Endothelial cell of hepatic sinusoid (primary cell): ENCODE data around the gene TXNDC8.
"Not testable (repeated sequence)": the region's sequence is repeated elsewhere in the genome, so short reads cannot be mapped to it uniquely, and the experiment has no call there.

Experiments
- in situ Hi-C: cut with HindIII; loops from 2 replicates; pipeline ENCODE4 v1.10.0; 2017; ENCODE audit warnings: low sequenced_read_pairs

TXNDC8 gene

GRCh38 chr9:110337727-110338126, at the start of gene TXNDC8:
TXNDC8 (minus strand) TSS chr9:110337863.
- in situ Hi-C loops, result no loop called here

GRCh38 chr9:110383491-110383890, 45.8 kb upstream of the TXNDC8 start:
- in situ Hi-C loops, result no loop called here

- in situ Hi-C loops, result no loop called here
These were observed 45.1 kb upstream of the TXNDC8 start for GRCh38 chr9:110382731-110383130.

GRCh38 chr9:110371411-110372007, 33.8 kb upstream of the TXNDC8 start:
- in situ Hi-C loops, result no loop called here

- in situ Hi-C loops, result no loop called here
These were observed 32.7 kb upstream of the TXNDC8 start for GRCh38 chr9:110370315-110370714.

- in situ Hi-C loops, result no loop called here
These were observed 26.8 kb upstream of the TXNDC8 start for GRCh38 chr9:110364451-110364850.

GRCh38 chr9:110358992-110359391, 21.3 kb upstream of the TXNDC8 start:
- in situ Hi-C loops, result not testable (repeated sequence)

GRCh38 chr9:110357505-110357904, 19.8 kb upstream of the TXNDC8 start:
- in situ Hi-C loops, result no loop called here

GRCh38 chr9:110356639-110357395, 19.2 kb upstream of the TXNDC8 start:
- in situ Hi-C loops, result no loop called here

- in situ Hi-C loops, result no loop called here
These were observed 18.2 kb upstream of the TXNDC8 start for GRCh38 chr9:110355911-110356310.

- in situ Hi-C loops, result no loop called here
These were observed 13.4 kb upstream of the TXNDC8 start for GRCh38 chr9:110351009-110351467.

- in situ Hi-C loops, result no loop called here
These were observed 8.7 kb upstream of the TXNDC8 start for GRCh38 chr9:110346325-110346724.

- in situ Hi-C loops, result no loop called here
These were observed 7.2 kb upstream of the TXNDC8 start for GRCh38 chr9:110344821-110345220.

GRCh38 chr9:110343551-110343950, 5.9 kb upstream of the TXNDC8 start:
- in situ Hi-C loops, result no loop called here

GRCh38 chr9:110340306-110340705, 2.6 kb upstream of the TXNDC8 start:
- in situ Hi-C loops, result no loop called here

GRCh38 chr9:110338143-110338542, 480 bp upstream of the TXNDC8 start:
- in situ Hi-C loops, result no loop called here

- in situ Hi-C loops, result no loop called here
These were observed 1.3 kb downstream of the TXNDC8 start for GRCh38 chr9:110336363-110336762.

GRCh38 chr9:110334871-110335270, 2.8 kb downstream of the TXNDC8 start:
- in situ Hi-C loops, result no loop called here

- in situ Hi-C loops, result no loop called here
These were observed 3.5 kb downstream of the TXNDC8 start for GRCh38 chr9:110334183-110334582.

- in situ Hi-C loops, result no loop called here
These were observed 4.9 kb downstream of the TXNDC8 start for GRCh38 chr9:110332766-110333165.

GRCh38 chr9:110330484-110331105, 7.1 kb downstream of the TXNDC8 start:
- in situ Hi-C loops, result no loop called here

GRCh38 chr9:110329639-110330230, 7.9 kb downstream of the TXNDC8 start:
- in situ Hi-C loops, result no loop called here
